Measurements from ENCODE around the gene CA4.
"Not testable (repeated sequence)": the region's sequence is repeated elsewhere in the genome, so short reads cannot be mapped to it uniquely, and the experiment has no call there.

DNA sequence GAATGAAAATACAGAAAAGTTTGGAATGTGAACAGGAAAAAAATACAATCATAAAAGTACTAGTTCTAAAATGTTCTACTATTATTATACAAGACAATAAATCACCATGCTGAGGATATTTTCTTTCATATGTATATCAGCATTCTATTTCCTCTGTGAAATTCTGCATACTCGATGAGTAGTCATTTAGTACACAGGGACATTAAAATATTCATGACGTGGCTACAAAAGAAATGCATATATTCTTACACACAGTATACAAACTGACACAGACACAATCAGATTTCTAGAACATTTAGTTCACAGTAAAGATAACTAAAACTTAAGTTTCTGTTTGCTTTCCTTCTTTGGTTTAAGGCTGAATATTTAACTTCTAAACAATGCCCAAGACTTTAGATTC lies 49.2 kb upstream of the CA4 start:
- not testable (repeated sequence) for TF ChIP-seq CTCF (IDR thresholded peaks at IDR 0.05); EZH2 (IDR thresholded peaks at IDR 0.05; ENCODE audit: borderline replicate concordance, insufficient read depth, low read depth, low read length, poor library complexity, severe bottlenecking)
